Measurements from ENCODE around the gene FLNA. TPM values are rescaled to one million over a fixed set of nuclear protein-coding genes. Genes with fewer than 3 reads are reported as not detected.

FLNA gene
- total and polyA plus RNA-seq, 2 of the 13 experiments (the other 11 are each of a cell fraction or from before 2014, with no cell fraction given): 83.4 to 174 TPM

DNA sequence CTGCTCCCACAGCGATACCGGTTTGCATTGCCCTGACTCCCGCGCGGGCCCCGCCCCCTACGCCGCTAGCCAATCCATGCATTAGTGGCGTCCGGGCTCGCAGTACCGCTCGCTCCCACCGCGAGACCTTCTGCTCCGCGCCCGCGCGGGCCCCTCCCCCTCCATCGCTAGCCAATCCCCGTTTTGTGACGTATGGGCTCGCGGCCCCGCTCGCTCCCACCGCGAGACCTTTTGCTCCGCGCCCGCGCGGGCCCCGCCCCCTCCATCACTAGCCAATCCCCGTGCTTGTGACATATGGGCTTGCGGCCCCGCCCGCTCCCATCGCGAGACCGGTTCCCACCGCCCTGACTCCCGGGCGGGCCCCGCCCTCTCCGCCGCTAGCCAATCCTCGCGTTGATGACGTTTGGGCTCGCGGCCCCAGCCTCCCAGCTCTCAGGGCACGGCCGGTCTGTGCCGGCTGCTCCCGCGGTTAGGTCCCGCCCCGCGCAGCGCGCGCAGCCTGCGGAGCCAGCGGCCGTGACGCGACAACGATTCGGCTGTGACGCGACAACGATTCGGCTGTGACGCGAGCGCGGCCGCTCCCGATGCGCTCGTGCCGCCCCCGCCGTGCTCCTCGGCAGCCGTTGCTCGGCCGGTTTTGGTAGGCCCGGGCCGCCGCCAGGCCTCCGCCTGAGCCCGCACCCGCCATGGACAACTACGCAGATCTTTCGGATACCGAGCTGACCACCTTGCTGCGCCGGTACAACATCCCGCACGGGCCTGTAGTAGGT lies 4.5 kb upstream of the FLNA start, which contains the start of gene EMD (continued):
- TF ChIP-seq CREM (IDR thresholded peaks at IDR 0.05): peak; percentile 40; the same call in 1 of the 2 replicates
- TF ChIP-seq CREM (CRISPR knock-in tag; IDR thresholded peaks at IDR 0.05): no peak
- no peak for TF ChIP-seq ZNF660 (CRISPR knock-in tag; IDR thresholded peaks at IDR 0.05; ENCODE audit: borderline replicate concordance, low read depth)
- TF ChIP-seq ZNF207 (IDR thresholded peaks at IDR 0.05; ENCODE audit: borderline replicate concordance): no peak
- peak; percentile 99 for TF ChIP-seq HOXA3 (CRISPR knock-in tag; IDR thresholded peaks at IDR 0.05)
- no peak for TF ChIP-seq TARDBP (CRISPR knock-in tag; IDR thresholded peaks at IDR 0.05)
- TF ChIP-seq, protein P1, sequence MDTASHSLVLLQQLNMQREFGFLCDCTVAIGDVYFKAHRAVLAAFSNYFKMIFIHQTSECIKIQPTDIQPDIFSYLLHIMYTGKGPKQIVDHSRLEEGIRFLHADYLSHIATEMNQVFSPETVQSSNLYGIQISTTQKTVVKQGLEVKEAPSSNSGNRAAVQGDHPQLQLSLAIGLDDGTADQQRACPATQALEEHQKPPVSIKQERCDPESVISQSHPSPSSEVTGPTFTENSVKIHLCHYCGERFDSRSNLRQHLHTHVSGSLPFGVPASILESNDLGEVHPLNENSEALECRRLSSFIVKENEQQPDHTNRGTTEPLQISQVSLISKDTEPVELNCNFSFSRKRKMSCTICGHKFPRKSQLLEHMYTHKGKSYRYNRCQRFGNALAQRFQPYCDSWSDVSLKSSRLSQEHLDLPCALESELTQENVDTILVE (CRISPR knock-in tag; IDR thresholded peaks at IDR 0.05): no peak; the same call in 1 of the 2 replicates
- no peak for TF ChIP-seq SIN3B (IDR thresholded peaks at IDR 0.05; ENCODE audit: low read length)
- no peak for TF ChIP-seq FOXO1 (CRISPR knock-in tag; IDR thresholded peaks at IDR 0.05)
- no peak for TF ChIP-seq MAZ (IDR thresholded peaks at IDR 0.05; ENCODE audit: borderline replicate concordance, low read depth, low read length)
- TF ChIP-seq MAZ (CRISPR knock-in tag; IDR thresholded peaks at IDR 0.05; ENCODE audit: low read depth): 0 out of 2 replicates have a peak, but pooled peaks have one; percentile 18
- no peak for TF ChIP-seq NRL (CRISPR knock-in tag; IDR thresholded peaks at IDR 0.05; ENCODE audit: borderline replicate concordance)
- TF ChIP-seq SRSF9 (IDR thresholded peaks at IDR 0.05; ENCODE audit: borderline replicate concordance, insufficient read depth, low read depth, low read length, poor library complexity, severe bottlenecking): no peak
- no peak for TF ChIP-seq ATAD3A (CRISPR knock-in tag; IDR thresholded peaks at IDR 0.05)
- TF ChIP-seq SYNCRIP (IDR thresholded peaks at IDR 0.05; ENCODE audit: insufficient read depth, low read depth, low read length): no peak
- TF ChIP-seq ZNF547 (CRISPR knock-in tag; IDR thresholded peaks at IDR 0.05): no peak
- TF ChIP-seq ZNF263 (CRISPR knock-in tag; IDR thresholded peaks at IDR 0.05): no peak
- no peak for TF ChIP-seq SNAPC2 (CRISPR knock-in tag; IDR thresholded peaks at IDR 0.05)
- no peak for TF ChIP-seq THAP7 (CRISPR knock-in tag; IDR thresholded peaks at IDR 0.05)
- TF ChIP-seq, protein P2, sequence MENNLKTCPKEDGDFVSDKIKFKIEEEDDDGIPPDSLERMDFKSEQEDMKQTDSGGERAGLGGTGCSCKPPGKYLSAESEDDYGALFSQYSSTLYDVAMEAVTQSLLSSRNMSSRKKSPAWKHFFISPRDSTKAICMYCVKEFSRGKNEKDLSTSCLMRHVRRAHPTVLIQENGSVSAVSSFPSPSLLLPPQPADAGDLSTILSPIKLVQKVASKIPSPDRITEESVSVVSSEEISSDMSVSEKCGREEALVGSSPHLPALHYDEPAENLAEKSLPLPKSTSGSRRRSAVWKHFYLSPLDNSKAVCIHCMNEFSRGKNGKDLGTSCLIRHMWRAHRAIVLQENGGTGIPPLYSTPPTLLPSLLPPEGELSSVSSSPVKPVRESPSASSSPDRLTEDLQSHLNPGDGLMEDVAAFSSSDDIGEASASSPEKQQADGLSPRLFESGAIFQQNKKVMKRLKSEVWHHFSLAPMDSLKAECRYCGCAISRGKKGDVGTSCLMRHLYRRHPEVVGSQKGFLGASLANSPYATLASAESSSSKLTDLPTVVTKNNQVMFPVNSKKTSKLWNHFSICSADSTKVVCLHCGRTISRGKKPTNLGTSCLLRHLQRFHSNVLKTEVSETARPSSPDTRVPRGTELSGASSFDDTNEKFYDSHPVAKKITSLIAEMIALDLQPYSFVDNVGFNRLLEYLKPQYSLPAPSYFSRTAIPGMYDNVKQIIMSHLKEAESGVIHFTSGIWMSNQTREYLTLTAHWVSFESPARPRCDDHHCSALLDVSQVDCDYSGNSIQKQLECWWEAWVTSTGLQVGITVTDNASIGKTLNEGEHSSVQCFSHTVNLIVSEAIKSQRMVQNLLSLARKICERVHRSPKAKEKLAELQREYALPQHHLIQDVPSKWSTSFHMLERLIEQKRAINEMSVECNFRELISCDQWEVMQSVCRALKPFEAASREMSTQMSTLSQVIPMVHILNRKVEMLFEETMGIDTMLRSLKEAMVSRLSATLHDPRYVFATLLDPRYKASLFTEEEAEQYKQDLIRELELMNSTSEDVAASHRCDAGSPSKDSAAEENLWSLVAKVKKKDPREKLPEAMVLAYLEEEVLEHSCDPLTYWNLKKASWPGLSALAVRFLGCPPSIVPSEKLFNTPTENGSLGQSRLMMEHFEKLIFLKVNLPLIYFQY (CRISPR knock-in tag; IDR thresholded peaks at IDR 0.05; ENCODE audit: borderline replicate concordance): no peak
- TF ChIP-seq, protein P3, sequence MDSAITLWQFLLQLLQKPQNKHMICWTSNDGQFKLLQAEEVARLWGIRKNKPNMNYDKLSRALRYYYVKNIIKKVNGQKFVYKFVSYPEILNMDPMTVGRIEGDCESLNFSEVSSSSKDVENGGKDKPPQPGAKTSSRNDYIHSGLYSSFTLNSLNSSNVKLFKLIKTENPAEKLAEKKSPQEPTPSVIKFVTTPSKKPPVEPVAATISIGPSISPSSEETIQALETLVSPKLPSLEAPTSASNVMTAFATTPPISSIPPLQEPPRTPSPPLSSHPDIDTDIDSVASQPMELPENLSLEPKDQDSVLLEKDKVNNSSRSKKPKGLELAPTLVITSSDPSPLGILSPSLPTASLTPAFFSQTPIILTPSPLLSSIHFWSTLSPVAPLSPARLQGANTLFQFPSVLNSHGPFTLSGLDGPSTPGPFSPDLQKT (CRISPR knock-in tag; IDR thresholded peaks at IDR 0.05; ENCODE audit: borderline replicate concordance): no peak
- TF ChIP-seq AGO2 (optimal IDR thresholded peaks at IDR 0.05; ENCODE audit: low read depth, low read length): peak; percentile 39
- TF ChIP-seq JUND (CRISPR knock-in tag; IDR thresholded peaks at IDR 0.05): 0 out of 2 replicates have a peak, but pooled peaks have one; percentile 35
- TF ChIP-seq SP1 (IDR thresholded peaks at IDR 0.05): peak; percentile 74; the same call in 1 of the 2 replicates
- TF ChIP-seq SP1 (CRISPR knock-in tag; IDR thresholded peaks at IDR 0.05): peak; percentile 59

Data from HepG2 (cell line).